DND-41 (cell line): ENCODE data around the gene AK5.

Experiments used
- EZH2 ChIP-seq: IDR thresholded peaks from 3 replicates; pipeline ENCODE4 v1.6.1; 2012; ENCODE audit warnings: borderline replicate concordance, low read depth, mild to moderate bottlenecking, moderate library complexity, low read length, inconsistent platforms; ENCODE audit not compliant: severe bottlenecking
- TF ChIP-seq, protein P1 (sequence below): IDR thresholded peaks from 2 replicates; pipeline ENCODE4 v1.5.1; 2012; ENCODE audit warnings: borderline replicate concordance, low read length, moderate library complexity, mild to moderate bottlenecking; ENCODE audit not compliant: poor library complexity, severe bottlenecking; ENCODE audit errors: extremely low read depth

DNA sequence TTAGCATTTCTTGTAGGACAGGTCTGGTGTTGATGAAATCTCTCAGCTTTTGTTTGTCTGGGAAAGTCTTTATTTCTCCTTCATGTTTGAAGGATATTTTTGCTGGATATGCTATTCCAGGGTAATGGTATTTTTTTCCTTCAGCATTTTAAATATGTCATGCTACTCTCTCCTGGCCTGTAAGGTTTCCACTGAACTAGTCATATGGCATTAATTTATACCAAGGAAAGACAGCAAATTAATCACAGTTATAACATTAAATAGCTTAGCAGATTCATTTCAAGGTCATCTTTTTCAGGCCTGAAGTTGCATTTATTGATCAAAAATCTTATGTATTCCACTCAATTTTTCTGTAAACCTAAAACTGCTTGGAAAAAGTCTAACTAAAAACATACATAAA is 54.9 kb downstream of the AK5 start:
- TF ChIP-seq, protein P1, sequence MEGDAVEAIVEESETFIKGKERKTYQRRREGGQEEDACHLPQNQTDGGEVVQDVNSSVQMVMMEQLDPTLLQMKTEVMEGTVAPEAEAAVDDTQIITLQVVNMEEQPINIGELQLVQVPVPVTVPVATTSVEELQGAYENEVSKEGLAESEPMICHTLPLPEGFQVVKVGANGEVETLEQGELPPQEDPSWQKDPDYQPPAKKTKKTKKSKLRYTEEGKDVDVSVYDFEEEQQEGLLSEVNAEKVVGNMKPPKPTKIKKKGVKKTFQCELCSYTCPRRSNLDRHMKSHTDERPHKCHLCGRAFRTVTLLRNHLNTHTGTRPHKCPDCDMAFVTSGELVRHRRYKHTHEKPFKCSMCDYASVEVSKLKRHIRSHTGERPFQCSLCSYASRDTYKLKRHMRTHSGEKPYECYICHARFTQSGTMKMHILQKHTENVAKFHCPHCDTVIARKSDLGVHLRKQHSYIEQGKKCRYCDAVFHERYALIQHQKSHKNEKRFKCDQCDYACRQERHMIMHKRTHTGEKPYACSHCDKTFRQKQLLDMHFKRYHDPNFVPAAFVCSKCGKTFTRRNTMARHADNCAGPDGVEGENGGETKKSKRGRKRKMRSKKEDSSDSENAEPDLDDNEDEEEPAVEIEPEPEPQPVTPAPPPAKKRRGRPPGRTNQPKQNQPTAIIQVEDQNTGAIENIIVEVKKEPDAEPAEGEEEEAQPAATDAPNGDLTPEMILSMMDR = no peak
- TF ChIP-seq EZH2 = no peak
